H1 (cell line): ENCODE data around the gene SLC39A8. TPM values are rescaled to one million over a fixed set of nuclear protein-coding genes. Genes with fewer than 3 reads are reported as not detected.

Experiments used
- HDAC2 ChIP-seq, 2 experiments: fragments of 300-600 bp in 1 of 2; sonication (generic) in 1 of 2; IDR thresholded peaks; 2 replicates each; pipeline ENCODE4 v1.6.1; 2011 to 2012; ENCODE audit warnings: low read depth in 2 of 2, low read length in 2 of 2, mild to moderate bottlenecking in 2 of 2, moderate library complexity in 2 of 2, borderline replicate concordance in 1 of 2, inconsistent platforms in 1 of 2
- HDAC6 ChIP-seq: IDR thresholded peaks from one replicate; pipeline ENCODE4 v1.7.1; 2012; ENCODE audit warnings: low read depth, mild to moderate bottlenecking, inconsistent platforms, low read length, moderate library complexity
- JUND ChIP-seq: IDR thresholded peaks from 2 replicates; pipeline ENCODE4 v1.6.1; 2011; ENCODE audit warnings: mild to moderate bottlenecking, improper control_type of control experiment, low read length
- POLR2A ChIP-seq, 2 experiments: IDR thresholded peaks; 1 replicate in 1 of 2; 2 replicates in 1 of 2; pipeline ENCODE4 v1.6.1; 2011; ENCODE audit warnings: low read depth in 2 of 2, low read length in 2 of 2, mild to moderate bottlenecking in 2 of 2; ENCODE audit errors: control extremely low read depth in 1 of 2
- TAF1 ChIP-seq: IDR thresholded peaks from 2 replicates; pipeline ENCODE4 v1.6.1; 2011; ENCODE audit warnings: mild to moderate bottlenecking, low read depth, low read length
- polyA plus RNA-seq, 7 experiments: library from polyadenylated mRNA; depleted of rRNA in 3 of 7; stranded (reverse) in 5 of 7; unstranded in 2 of 7; fragments of >200 nt in 5 of 7; fragments of 200-250 nt in 2 of 7; gene quantifications; 1 replicate in 5 of 7; 2 replicates in 1 of 7; 4 replicates in 1 of 7; pipeline versions ENCODE4 v1.2.1 to v1.2.3, GENCODE V29; 2011 to 2013; ENCODE audit warnings: missing spikeins in 2 of 7, mixed read lengths in 2 of 7
- total RNA-seq: library from RNA; stranded (reverse); fragmentation: NEBNext Ultra II Directional; extraction: Animal tissue kit (Norgen Biotek cat#: 25700); gene quantifications from 2 replicates; pipeline ENCODE4 v1.2.1, GENCODE V29; 2021
- TF ChIP-seq, protein P1 (sequence below): IDR thresholded peaks from 2 replicates; pipeline ENCODE4 v1.6.1; 2011; ENCODE audit warnings: low read length, improper control_type of control experiment
- TF ChIP-seq, protein P2 (sequence below): fragments of 300-600 bp; sonication (generic); IDR thresholded peaks from 2 replicates; pipeline ENCODE4 v1.7.1; 2012; ENCODE audit warnings: low read length, moderate library complexity, mild to moderate bottlenecking, inconsistent platforms; ENCODE audit not compliant: insufficient replicate concordance
- TF ChIP-seq, protein P3 (sequence below): IDR thresholded peaks from 2 replicates; pipeline ENCODE4 v1.6.1; 2012; ENCODE audit warnings: inconsistent platforms

SLC39A8 gene
- total and polyA plus RNA-seq, 2 of the 8 experiments (the other 6 are each of a cell fraction or from before 2014, with no cell fraction given), result 6.4 to 38.7 TPM

DNA sequence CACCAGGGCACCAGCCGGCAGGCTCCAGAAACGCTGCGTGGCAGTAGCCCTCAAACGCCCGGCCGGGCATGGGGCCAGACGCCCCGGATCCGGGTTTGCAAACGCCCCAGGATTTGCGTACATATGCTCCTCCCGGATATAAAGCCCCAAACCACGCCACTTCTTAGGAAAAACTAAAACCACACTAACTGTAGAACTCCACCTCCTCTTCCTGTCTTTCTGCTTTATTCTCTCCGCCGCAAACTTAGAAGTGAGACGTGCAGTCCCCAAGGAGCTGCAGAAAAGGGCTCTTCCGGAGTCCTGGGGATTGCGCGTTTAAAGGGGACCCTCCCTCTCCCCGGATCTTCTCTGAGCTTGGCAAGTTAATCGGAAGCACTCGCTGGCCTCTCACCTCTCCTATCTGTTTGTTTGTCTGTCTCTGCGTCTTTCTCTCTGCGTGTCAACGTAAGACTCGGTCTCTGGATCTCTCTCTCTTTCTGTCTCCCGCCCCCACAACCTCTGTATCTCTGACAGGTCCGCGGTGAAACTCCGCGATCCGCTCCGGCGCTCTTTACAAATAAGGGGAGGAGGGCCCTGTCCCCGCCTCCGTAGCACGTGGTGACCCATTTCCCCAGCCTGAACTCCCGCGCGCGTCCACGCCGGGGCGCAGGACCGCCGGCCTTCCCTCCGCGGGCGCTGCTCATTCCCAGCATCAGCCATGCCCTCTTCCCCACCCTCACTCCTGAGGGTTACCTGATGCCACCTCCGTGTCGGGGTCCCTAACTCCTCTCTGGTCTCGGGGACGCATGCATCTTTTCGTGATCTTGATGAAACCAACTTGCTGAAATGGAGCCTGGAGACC, at the start of gene SLC39A8 (continued):
- TF ChIP-seq, protein P1, sequence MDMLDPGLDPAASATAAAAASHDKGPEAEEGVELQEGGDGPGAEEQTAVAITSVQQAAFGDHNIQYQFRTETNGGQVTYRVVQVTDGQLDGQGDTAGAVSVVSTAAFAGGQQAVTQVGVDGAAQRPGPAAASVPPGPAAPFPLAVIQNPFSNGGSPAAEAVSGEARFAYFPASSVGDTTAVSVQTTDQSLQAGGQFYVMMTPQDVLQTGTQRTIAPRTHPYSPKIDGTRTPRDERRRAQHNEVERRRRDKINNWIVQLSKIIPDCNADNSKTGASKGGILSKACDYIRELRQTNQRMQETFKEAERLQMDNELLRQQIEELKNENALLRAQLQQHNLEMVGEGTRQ, result peak; percentile 51
- TF ChIP-seq, protein P2, sequence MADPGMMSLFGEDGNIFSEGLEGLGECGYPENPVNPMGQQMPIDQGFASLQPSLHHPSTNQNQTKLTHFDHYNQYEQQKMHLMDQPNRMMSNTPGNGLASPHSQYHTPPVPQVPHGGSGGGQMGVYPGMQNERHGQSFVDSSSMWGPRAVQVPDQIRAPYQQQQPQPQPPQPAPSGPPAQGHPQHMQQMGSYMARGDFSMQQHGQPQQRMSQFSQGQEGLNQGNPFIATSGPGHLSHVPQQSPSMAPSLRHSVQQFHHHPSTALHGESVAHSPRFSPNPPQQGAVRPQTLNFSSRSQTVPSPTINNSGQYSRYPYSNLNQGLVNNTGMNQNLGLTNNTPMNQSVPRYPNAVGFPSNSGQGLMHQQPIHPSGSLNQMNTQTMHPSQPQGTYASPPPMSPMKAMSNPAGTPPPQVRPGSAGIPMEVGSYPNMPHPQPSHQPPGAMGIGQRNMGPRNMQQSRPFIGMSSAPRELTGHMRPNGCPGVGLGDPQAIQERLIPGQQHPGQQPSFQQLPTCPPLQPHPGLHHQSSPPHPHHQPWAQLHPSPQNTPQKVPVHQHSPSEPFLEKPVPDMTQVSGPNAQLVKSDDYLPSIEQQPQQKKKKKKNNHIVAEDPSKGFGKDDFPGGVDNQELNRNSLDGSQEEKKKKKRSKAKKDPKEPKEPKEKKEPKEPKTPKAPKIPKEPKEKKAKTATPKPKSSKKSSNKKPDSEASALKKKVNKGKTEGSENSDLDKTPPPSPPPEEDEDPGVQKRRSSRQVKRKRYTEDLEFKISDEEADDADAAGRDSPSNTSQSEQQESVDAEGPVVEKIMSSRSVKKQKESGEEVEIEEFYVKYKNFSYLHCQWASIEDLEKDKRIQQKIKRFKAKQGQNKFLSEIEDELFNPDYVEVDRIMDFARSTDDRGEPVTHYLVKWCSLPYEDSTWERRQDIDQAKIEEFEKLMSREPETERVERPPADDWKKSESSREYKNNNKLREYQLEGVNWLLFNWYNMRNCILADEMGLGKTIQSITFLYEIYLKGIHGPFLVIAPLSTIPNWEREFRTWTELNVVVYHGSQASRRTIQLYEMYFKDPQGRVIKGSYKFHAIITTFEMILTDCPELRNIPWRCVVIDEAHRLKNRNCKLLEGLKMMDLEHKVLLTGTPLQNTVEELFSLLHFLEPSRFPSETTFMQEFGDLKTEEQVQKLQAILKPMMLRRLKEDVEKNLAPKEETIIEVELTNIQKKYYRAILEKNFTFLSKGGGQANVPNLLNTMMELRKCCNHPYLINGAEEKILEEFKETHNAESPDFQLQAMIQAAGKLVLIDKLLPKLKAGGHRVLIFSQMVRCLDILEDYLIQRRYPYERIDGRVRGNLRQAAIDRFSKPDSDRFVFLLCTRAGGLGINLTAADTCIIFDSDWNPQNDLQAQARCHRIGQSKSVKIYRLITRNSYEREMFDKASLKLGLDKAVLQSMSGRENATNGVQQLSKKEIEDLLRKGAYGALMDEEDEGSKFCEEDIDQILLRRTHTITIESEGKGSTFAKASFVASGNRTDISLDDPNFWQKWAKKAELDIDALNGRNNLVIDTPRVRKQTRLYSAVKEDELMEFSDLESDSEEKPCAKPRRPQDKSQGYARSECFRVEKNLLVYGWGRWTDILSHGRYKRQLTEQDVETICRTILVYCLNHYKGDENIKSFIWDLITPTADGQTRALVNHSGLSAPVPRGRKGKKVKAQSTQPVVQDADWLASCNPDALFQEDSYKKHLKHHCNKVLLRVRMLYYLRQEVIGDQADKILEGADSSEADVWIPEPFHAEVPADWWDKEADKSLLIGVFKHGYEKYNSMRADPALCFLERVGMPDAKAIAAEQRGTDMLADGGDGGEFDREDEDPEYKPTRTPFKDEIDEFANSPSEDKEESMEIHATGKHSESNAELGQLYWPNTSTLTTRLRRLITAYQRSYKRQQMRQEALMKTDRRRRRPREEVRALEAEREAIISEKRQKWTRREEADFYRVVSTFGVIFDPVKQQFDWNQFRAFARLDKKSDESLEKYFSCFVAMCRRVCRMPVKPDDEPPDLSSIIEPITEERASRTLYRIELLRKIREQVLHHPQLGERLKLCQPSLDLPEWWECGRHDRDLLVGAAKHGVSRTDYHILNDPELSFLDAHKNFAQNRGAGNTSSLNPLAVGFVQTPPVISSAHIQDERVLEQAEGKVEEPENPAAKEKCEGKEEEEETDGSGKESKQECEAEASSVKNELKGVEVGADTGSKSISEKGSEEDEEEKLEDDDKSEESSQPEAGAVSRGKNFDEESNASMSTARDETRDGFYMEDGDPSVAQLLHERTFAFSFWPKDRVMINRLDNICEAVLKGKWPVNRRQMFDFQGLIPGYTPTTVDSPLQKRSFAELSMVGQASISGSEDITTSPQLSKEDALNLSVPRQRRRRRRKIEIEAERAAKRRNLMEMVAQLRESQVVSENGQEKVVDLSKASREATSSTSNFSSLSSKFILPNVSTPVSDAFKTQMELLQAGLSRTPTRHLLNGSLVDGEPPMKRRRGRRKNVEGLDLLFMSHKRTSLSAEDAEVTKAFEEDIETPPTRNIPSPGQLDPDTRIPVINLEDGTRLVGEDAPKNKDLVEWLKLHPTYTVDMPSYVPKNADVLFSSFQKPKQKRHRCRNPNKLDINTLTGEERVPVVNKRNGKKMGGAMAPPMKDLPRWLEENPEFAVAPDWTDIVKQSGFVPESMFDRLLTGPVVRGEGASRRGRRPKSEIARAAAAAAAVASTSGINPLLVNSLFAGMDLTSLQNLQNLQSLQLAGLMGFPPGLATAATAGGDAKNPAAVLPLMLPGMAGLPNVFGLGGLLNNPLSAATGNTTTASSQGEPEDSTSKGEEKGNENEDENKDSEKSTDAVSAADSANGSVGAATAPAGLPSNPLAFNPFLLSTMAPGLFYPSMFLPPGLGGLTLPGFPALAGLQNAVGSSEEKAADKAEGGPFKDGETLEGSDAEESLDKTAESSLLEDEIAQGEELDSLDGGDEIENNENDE, result no peak
- TF ChIP-seq HDAC2 (IDR thresholded peaks at IDR 0.05; ENCODE audit: borderline replicate concordance in 1 of 2, low read depth in 2 of 2, low read length in 2 of 2) (peak in 1 of 2 experiments; percentile 79; a peak in 3 of 4 replicates), TAF1 (peak; percentile 44; the same call in 1 of the 2 replicates), HDAC6 (no peak), JUND (no peak), POLR2A (IDR thresholded peaks at IDR 0.05; ENCODE audit: control extremely low read depth in 1 of 2, low read depth in 2 of 2, low read length in 2 of 2) (peak in 1 of 2 experiments; percentile 51; a peak in 2 of 3 replicates)
- TF ChIP-seq, protein P3, sequence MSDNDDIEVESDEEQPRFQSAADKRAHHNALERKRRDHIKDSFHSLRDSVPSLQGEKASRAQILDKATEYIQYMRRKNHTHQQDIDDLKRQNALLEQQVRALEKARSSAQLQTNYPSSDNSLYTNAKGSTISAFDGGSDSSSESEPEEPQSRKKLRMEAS, result peak; percentile 99
